ENCODE data around the gene CLCN4.

Gene CLCN4

DNA sequence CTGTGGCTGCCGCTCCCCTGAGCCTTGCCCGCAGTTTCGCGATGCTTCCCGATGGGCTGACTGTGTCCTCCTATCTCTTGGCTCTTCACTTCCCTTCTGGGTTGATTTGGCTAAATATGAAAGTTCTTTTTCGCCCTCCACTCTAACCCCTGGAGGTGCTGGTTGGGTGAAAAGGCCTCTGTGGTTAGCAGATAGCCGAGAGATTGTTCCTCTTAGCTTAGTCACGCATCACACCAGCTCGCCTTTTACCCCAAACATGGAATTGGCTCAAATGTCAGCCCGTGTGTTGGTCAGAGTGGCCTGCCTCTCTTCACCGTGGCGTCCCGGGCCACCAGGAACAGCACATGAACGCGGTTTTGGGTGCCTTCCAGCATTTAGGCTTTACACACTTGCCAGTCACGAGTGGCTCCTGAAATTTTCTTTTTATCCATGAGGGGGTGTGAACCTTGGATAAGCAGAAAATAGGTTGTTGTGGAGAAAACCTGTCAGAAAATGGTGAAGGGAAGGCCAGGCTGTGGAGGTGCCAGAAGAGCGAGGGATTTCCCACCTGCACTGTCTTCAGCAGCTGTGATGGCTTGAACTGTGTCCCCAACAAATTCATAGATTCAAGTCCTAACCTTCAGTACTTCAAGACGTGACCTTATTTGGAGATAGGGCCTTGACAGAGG, 8.9 kb downstream of the CLCN4 start:
- Histone ChIP-seq H3K4me3 (ENCODE audit: low read length) (no peak overlapping the region), H3K36me3 (ENCODE audit: control insufficient read depth, insufficient read depth, low read length) (no peaks in the 10 kb centered on the region), H3K27me3 (ENCODE audit: control insufficient read depth, insufficient read depth, low read length) (no peaks in the 10 kb centered on the region), H3K9me3 (ENCODE audit: control insufficient read depth, insufficient read depth, low read length) (no peaks in the 10 kb centered on the region), H3K27ac (ENCODE audit: low read length) (no peak overlapping the region), H3K4me1 (ENCODE audit: control insufficient read depth, insufficient read depth, low read length) (peaks cover 1% of the 10 kb centered on the region; the same call in 1 of the 2 replicates)
- no peak for DNase-seq (ENCODE audit: low read depth, low spot score)
- no CpG with 5 or more reads among the region's 18 CpGs for WGBS (ENCODE audit: insufficient coverage, insufficient read length)

GRCh38 chrX:10166248-10166716, 9.5 kb downstream of the CLCN4 start:
- Histone ChIP-seq H3K27ac (ENCODE audit: low read length) (no peak overlapping the region), H3K9me3 (ENCODE audit: control insufficient read depth, insufficient read depth, low read length) (no peaks in the 10 kb centered on the region), H3K27me3 (ENCODE audit: control insufficient read depth, insufficient read depth, low read length) (no peaks in the 10 kb centered on the region), H3K4me1 (ENCODE audit: control insufficient read depth, insufficient read depth, low read length) (peaks cover 1% of the 10 kb centered on the region; the same call in 1 of the 2 replicates), H3K36me3 (ENCODE audit: control insufficient read depth, insufficient read depth, low read length) (no peaks in the 10 kb centered on the region), H3K4me3 (ENCODE audit: low read length) (no peak overlapping the region)
- no peak for DNase-seq (ENCODE audit: low read depth, low spot score)
- WGBS (ENCODE audit: insufficient coverage, insufficient read length): no CpG with 5 or more reads among the region's 17 CpGs

DNA sequence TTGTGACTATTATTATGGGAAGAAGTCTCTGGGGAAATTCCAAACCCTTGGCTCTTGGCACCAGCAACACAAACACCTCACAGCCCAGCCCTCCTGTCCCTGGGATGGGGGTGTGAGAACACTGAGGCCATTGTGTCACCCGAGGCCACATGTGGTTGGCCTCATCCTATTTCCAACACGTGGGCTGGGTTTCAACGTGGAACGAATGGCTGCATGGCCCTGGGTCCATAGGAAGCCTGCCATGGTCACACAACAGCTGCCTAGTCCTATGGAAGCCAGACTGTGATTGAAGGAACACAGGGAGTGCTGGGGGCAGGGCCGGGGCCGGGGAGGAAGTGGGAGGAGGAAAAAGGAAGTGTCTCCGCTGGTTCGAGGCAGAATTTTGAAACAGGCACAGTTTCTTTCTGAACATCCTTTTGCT, 10.0 kb downstream of the CLCN4 start:
- Histone ChIP-seq H3K27ac (ENCODE audit: low read length) (no peak overlapping the region), H3K9me3 (ENCODE audit: control insufficient read depth, insufficient read depth, low read length) (no peaks in the 10 kb centered on the region), H3K36me3 (ENCODE audit: control insufficient read depth, insufficient read depth, low read length) (no peaks in the 10 kb centered on the region), H3K4me3 (ENCODE audit: low read length) (no peak overlapping the region), H3K4me1 (ENCODE audit: control insufficient read depth, insufficient read depth, low read length) (peaks cover 1% of the 10 kb centered on the region; the same call in 1 of the 2 replicates), H3K27me3 (ENCODE audit: control insufficient read depth, insufficient read depth, low read length) (no peaks in the 10 kb centered on the region)
- no CpG with 5 or more reads among the region's 8 CpGs for WGBS (ENCODE audit: insufficient coverage, insufficient read length)
- no peak for DNase-seq (ENCODE audit: low read depth, low spot score)

DNA sequence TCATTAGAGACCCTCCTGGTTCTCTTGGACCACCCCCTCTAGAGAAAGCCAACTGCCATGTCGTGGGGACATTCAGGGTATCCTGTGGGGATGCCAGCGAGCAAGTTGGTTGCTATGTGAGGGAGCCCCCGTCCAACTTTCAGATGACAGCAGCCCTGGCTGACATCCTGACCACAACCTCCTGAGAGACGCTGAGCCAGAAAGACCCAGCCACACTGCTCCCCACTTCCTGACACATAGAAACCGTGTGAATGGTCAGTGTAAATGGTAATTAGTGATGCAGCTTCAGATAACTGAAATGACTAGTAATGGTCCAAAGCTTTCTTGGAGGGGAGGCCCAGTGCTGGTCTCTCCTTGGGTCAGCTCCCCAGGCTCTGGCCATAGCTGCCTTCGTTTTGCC, 10.8 kb downstream of the CLCN4 start:
- H3K27ac ChIP-seq (ENCODE audit: low read length): no peak overlapping the region
- WGBS (ENCODE audit: insufficient coverage, insufficient read length): no CpG with 5 or more reads among the region's 6 CpGs
- no peaks in the 10 kb centered on the region for H3K27me3 ChIP-seq (ENCODE audit: control insufficient read depth, insufficient read depth, low read length)
- no peaks in the 10 kb centered on the region for H3K9me3 ChIP-seq (ENCODE audit: control insufficient read depth, insufficient read depth, low read length)
- H3K4me1 ChIP-seq (ENCODE audit: control insufficient read depth, insufficient read depth, low read length): peaks cover 1% of the 10 kb centered on the region; the same call in 1 of the 2 replicates
- DNase-seq (ENCODE audit: low read depth, low spot score): no peak
- no peak overlapping the region for H3K4me3 ChIP-seq (ENCODE audit: low read length)
- H3K36me3 ChIP-seq (ENCODE audit: control insufficient read depth, insufficient read depth, low read length): no peaks in the 10 kb centered on the region

DNA sequence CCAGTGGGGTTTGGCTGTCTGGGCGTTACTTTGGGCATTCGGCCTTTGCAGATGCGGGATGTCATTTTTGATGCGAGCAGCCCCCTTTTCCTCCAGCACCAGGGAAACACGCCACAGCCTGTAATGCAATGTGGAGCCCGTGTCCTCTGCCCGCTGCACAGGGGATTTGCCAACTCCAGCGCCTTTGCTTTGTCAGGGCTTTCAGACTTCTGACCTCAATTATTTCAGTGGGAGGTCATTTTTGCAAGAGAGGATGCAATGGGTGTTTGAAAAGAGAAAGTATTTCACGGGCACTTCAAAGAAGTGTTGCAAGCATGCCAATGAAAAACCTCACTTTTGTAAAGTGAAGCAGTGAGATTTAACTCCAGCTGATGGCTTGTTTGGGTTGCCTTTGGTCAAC, 11.5 kb downstream of the CLCN4 start:
- no peaks in the 10 kb centered on the region for H3K36me3 ChIP-seq (ENCODE audit: control insufficient read depth, insufficient read depth, low read length)
- no peak for DNase-seq (ENCODE audit: low read depth, low spot score)
- H3K27me3 ChIP-seq (ENCODE audit: control insufficient read depth, insufficient read depth, low read length): no peaks in the 10 kb centered on the region
- H3K27ac ChIP-seq (ENCODE audit: low read length): no peak overlapping the region
- no peaks in the 10 kb centered on the region for H3K9me3 ChIP-seq (ENCODE audit: control insufficient read depth, insufficient read depth, low read length)
- WGBS (ENCODE audit: insufficient coverage, insufficient read length): no CpG with 5 or more reads among the region's 9 CpGs
- no peak overlapping the region for H3K4me3 ChIP-seq (ENCODE audit: low read length)
- H3K4me1 ChIP-seq (ENCODE audit: control insufficient read depth, insufficient read depth, low read length): peaks cover 1% of the 10 kb centered on the region; the same call in 1 of the 2 replicates

- peaks cover 5% of the 10 kb centered on the region; the same call in 1 of the 2 replicates for H3K4me1 ChIP-seq (ENCODE audit: control insufficient read depth, insufficient read depth, low read length)
- no peak overlapping the region for H3K27ac ChIP-seq (ENCODE audit: low read length)
- H3K36me3 ChIP-seq (ENCODE audit: control insufficient read depth, insufficient read depth, low read length): no peaks in the 10 kb centered on the region
- no peak for DNase-seq (ENCODE audit: low read depth, low spot score)
- H3K9me3 ChIP-seq (ENCODE audit: control insufficient read depth, insufficient read depth, low read length): no peaks in the 10 kb centered on the region
- no peak overlapping the region for H3K4me3 ChIP-seq (ENCODE audit: low read length)
- H3K27me3 ChIP-seq (ENCODE audit: control insufficient read depth, insufficient read depth, low read length): no peaks in the 10 kb centered on the region
- WGBS (ENCODE audit: insufficient coverage, insufficient read length): no CpG with 5 or more reads among the region's 3 CpGs
Observed at GRCh38 chrX:10169175-10169574, 12.4 kb downstream of the CLCN4 start.

DNA sequence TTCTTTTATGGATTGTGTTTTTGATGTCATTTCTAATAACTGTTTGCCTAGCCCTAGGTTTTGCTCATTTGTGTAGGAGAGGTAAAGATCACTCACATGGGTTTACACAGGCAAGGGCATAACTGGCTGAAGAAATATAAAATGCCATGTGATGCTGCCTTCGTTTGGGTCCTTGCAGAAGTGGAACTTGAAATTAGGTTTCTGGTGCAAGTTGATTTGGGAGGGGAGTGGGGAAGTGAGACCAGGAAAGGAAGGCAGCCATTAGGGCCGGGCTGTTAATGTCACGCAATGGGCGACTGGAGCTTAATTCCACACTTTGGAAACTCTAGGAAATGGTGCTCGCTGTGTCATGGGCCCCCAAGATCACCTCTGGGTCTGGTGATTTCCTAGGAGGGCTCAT, 14.5 kb downstream of the CLCN4 start:
- WGBS (ENCODE audit: insufficient coverage, insufficient read length): no CpG with 5 or more reads among the region's 5 CpGs

GRCh38 chrX:10172877-10173276, 16.1 kb downstream of the CLCN4 start:
- Histone ChIP-seq H3K4me1 (ENCODE audit: control insufficient read depth, insufficient read depth, low read length) (peaks cover 4% of the 10 kb centered on the region), H3K27ac (ENCODE audit: low read length) (no peak overlapping the region), H3K9me3 (ENCODE audit: control insufficient read depth, insufficient read depth, low read length) (no peaks in the 10 kb centered on the region), H3K27me3 (ENCODE audit: control insufficient read depth, insufficient read depth, low read length) (no peaks in the 10 kb centered on the region), H3K4me3 (ENCODE audit: low read length) (no peak overlapping the region), H3K36me3 (ENCODE audit: control insufficient read depth, insufficient read depth, low read length) (no peaks in the 10 kb centered on the region)
- WGBS (ENCODE audit: insufficient coverage, insufficient read length): no CpG with 5 or more reads among the region's 11 CpGs
- no peak for DNase-seq (ENCODE audit: low read depth, low spot score)

More for the DNA sequence above, 14.5 kb downstream of the CLCN4 start:
- Histone ChIP-seq H3K4me1 (ENCODE audit: control insufficient read depth, insufficient read depth, low read length) (peaks cover 5% of the 10 kb centered on the region), H3K27me3 (ENCODE audit: control insufficient read depth, insufficient read depth, low read length) (no peaks in the 10 kb centered on the region), H3K4me3 (ENCODE audit: low read length) (no peak overlapping the region), H3K36me3 (ENCODE audit: control insufficient read depth, insufficient read depth, low read length) (no peaks in the 10 kb centered on the region), H3K9me3 (ENCODE audit: control insufficient read depth, insufficient read depth, low read length) (no peaks in the 10 kb centered on the region), H3K27ac (ENCODE audit: low read length) (no peak overlapping the region)
- DNase-seq (ENCODE audit: low read depth, low spot score): no peak

GRCh38 chrX:10173331-10173900, 16.6 kb downstream of the CLCN4 start:
- no CpG with 5 or more reads among the region's 19 CpGs for WGBS (ENCODE audit: insufficient coverage, insufficient read length)
- Histone ChIP-seq H3K9me3 (ENCODE audit: control insufficient read depth, insufficient read depth, low read length) (no peaks in the 10 kb centered on the region), H3K4me1 (ENCODE audit: control insufficient read depth, insufficient read depth, low read length) (peaks cover 4% of the 10 kb centered on the region), H3K27me3 (ENCODE audit: control insufficient read depth, insufficient read depth, low read length) (no peaks in the 10 kb centered on the region), H3K36me3 (ENCODE audit: control insufficient read depth, insufficient read depth, low read length) (no peaks in the 10 kb centered on the region), H3K27ac (ENCODE audit: low read length) (no peak overlapping the region), H3K4me3 (ENCODE audit: low read length) (no peak overlapping the region)
- DNase-seq (ENCODE audit: low read depth, low spot score): peak; percentile 27

GRCh38 chrX:10174051-10174450, 17.3 kb downstream of the CLCN4 start:
- no CpG with 5 or more reads among the region's 9 CpGs for WGBS (ENCODE audit: insufficient coverage, insufficient read length)
- peaks cover 4% of the 10 kb centered on the region for H3K4me1 ChIP-seq (ENCODE audit: control insufficient read depth, insufficient read depth, low read length)
- DNase-seq (ENCODE audit: low read depth, low spot score): no peak
- H3K27ac ChIP-seq (ENCODE audit: low read length): no peak overlapping the region
- H3K9me3 ChIP-seq (ENCODE audit: control insufficient read depth, insufficient read depth, low read length): no peaks in the 10 kb centered on the region
- H3K27me3 ChIP-seq (ENCODE audit: control insufficient read depth, insufficient read depth, low read length): no peaks in the 10 kb centered on the region
- no peak overlapping the region for H3K4me3 ChIP-seq (ENCODE audit: low read length)
- no peaks in the 10 kb centered on the region for H3K36me3 ChIP-seq (ENCODE audit: control insufficient read depth, insufficient read depth, low read length)

GRCh38 chrX:10174810-10175209, 18.0 kb downstream of the CLCN4 start:
- H3K27me3 ChIP-seq (ENCODE audit: control insufficient read depth, insufficient read depth, low read length): no peaks in the 10 kb centered on the region
- peaks cover 4% of the 10 kb centered on the region for H3K4me1 ChIP-seq (ENCODE audit: control insufficient read depth, insufficient read depth, low read length)
- no peaks in the 10 kb centered on the region for H3K36me3 ChIP-seq (ENCODE audit: control insufficient read depth, insufficient read depth, low read length)
- H3K4me3 ChIP-seq (ENCODE audit: low read length): no peak overlapping the region
- WGBS (ENCODE audit: insufficient coverage, insufficient read length): no CpG with 5 or more reads among the region's 7 CpGs
- H3K9me3 ChIP-seq (ENCODE audit: control insufficient read depth, insufficient read depth, low read length): no peaks in the 10 kb centered on the region
- DNase-seq (ENCODE audit: low read depth, low spot score): no peak
- H3K27ac ChIP-seq (ENCODE audit: low read length): no peak overlapping the region
